ENCODE measurements around the gene SLC35F5. TPM values are rescaled to one million over a fixed set of nuclear protein-coding genes. Genes with fewer than 3 reads are reported as not detected.
"Not testable (repeated sequence)": the region's sequence is repeated elsewhere in the genome, so short reads cannot be mapped to it uniquely, and the experiment has no call there.

The SLC35F5 gene
- total RNA-seq, 1 experiment from 2014 or later = 56.8 TPM

- DNase-seq (ENCODE audit: low spot score) = no peak
These were observed 58.9 kb downstream of the SLC35F5 start for GRCh38 chr2:113697516-113697915.

GRCh38 chr2:113694438-113694837 is 62.0 kb downstream of the SLC35F5 start:
- no peak for DNase-seq (ENCODE audit: low spot score)

DNA sequence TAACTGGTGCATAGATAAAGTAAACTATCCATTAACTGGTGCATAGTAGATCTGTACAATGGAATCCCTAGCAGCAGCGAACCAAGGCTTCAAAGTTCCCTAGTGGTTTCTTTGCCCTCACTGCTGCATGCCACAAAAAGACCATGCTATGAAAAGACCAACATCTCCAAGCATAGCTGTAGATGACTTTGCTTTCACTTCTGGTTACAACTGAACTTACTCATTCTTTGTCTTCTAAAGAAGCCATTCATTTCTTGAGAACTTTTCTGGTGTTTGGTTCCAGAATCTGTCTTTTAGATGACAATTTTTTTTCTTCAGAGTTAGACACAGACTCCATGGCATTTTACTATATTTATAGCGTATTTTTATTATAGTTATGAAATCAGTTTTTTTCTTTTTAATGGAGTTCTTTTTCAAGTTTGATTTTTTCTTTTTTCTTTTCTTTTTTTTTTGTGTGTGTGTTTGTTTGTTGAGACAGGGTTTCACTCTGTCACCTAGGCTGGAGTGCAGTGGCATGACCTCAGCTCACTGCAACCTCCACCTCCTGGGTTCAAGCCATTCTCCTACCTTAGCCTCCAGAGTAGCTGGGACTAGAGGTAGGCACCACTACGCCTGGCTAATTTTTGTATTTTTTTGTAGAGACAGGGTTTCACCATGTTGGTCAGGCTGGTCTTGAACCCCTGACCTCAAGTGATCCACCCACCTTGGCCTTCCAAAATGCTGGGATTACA is 63.6 kb downstream of the SLC35F5 start:
- no peak for DNase-seq (ENCODE audit: low spot score)

- not testable (repeated sequence) for DNase-seq (ENCODE audit: low spot score)
These were observed 65.6 kb downstream of the SLC35F5 start for GRCh38 chr2:113690871-113691270.

DNA sequence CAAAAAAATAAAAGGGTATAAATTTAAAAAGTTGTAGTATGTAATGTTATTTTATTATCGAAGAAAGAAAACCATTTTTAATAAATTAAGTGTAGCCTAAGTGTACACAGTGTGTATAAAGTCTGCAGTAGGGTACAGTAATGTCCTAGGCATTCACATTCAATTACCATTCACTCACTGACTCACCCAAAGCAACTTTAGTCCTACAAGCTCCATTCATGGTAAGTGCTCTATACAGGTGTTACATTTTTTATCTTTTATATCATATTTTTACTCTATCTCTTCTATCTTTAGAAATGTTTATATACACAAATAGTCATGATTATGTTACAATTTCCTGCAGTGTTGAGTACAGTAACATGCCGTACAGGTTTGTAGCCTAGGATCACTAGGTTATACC is 69.9 kb downstream of the SLC35F5 start:
- no peak for DNase-seq (ENCODE audit: low spot score)

GRCh38 chr2:113685471-113685870 is 71.0 kb downstream of the SLC35F5 start:
- peak; percentile 62 for DNase-seq (ENCODE audit: low spot score)

DNA sequence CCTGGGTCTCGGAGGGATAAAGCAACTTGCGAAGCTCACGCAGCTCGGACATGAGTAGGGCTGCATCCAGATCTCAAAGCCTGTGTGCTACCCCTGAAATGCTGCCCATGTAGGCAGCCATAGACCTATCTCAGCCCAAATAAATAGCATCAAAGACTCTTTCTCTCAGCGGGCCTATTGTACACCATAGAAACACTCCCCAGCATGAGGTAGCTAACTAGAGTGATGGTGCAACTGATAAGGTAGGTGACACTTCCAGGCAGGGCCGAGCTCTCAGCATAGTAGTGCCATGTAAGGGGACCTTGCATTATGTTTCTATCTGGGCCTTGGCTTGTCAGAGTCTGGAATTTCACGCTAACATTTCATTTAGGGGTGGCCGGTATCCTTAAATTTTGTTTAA is 77.0 kb downstream of the SLC35F5 start:
- DNase-seq (ENCODE audit: low spot score) = no peak

- no peak for DNase-seq (ENCODE audit: low spot score)
These were observed 79.1 kb downstream of the SLC35F5 start for GRCh38 chr2:113677330-113677729.

- no peak for DNase-seq (ENCODE audit: low spot score)
These were observed 79.7 kb downstream of the SLC35F5 start for GRCh38 chr2:113676623-113677266.

DNA sequence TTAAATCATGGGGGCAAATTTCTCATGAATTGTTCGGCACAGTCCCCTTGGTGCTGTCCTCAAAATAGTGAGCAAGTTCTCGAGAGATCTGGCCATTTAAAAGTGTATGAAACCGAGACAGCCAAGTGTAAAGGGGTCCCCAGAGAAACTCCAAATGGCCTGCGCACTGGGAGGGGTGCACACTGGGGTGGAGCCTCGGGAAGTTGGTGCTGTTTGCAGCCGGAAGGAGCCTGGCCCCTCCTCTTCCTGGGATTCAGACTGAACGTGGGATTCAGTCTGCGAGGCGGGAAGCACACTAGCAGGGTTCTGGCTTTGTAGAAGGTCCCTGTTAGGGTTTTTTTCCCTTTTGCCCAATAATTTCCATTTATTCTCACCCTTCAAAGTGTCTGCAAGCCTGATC is 80.6 kb downstream of the SLC35F5 start:
- DNase-seq (ENCODE audit: low spot score) = no peak

DNA sequence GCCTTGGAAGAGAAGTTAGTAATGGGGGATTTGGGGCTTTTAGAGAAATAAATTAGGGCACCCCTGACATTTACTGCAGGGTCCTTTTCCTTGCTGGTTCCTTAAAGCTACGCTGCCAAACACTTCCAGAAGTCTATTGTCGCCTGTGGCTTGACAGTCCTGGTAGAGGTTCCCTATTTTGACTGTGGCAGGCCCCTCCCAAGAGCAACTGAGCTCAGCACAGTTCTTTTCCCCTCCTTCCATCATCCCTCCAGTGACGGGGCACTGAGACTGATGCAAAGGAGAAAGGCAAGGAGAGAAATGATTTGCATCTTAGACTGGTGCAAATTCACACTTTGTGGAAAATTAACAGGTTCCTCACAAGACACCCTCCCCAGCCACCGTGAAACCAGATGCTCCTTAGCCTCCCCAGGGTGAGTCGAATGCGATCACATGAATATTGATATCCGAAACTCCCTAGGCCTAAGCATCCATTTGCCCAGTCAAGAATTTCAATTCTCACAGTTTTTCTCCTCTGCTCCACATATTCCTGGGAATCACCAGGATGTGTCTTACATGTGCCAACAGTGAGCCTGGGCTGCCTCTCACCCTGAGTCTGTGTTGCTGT is 84.0 kb downstream of the SLC35F5 start:
- no peak for DNase-seq (ENCODE audit: low spot score)

DNA sequence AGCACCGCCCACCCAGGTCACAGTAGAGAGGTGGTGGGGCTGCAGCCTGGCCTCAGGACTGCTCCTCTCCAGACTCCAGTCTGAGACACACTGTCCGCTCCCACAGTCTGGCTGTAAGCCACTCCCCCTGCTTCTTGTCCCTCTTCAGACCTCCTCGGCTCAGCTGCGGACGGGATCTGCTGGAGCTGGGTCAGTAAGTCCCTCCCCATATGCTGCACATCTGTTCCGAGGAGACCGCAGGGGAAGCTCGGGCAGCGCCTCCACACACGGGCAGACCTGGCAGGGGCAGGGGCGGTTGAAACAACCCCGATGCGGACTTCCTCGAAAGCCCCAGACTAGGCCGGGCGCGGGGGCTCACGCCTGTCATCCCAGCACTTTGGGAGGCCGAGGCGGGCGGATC is 87.4 kb downstream of the SLC35F5 start:
- DNase-seq (ENCODE audit: low spot score) = not testable (repeated sequence)

- DNase-seq (ENCODE audit: low spot score) = not testable (repeated sequence)
These were observed 91.5 kb downstream of the SLC35F5 start for GRCh38 chr2:113664761-113665533.

- not testable (repeated sequence) for DNase-seq (ENCODE audit: low spot score)
These were observed 93.0 kb downstream of the SLC35F5 start for GRCh38 chr2:113663285-113664060.

Other genes starting within 250 kb of the SLC35F5 start
- 4.5 and 6.4 TPM in 2 replicates for gene RABL2A, start 129.4 kb downstream of the SLC35F5 start, total RNA-seq (2014; rRNA removed; shearing (Covaris generic))
- gene ACTR3, start 133.4 kb upstream of the SLC35F5 start, total RNA-seq (2014; rRNA removed; shearing (Covaris generic)) = 307 and 351 TPM in 2 replicates

Data from H4 (cell line).